ENCODE measurements around the gene XIRP2.

- no peak for TF ChIP-seq POLR2A (IDR thresholded peaks at IDR 0.05; ENCODE audit: low read depth, low read length)
- no peak for TF ChIP-seq POLR2AphosphoS5 (IDR thresholded peaks at IDR 0.05; ENCODE audit: low read depth, low read length)
Measured at GRCh38 chr2:167100506-167100905, 212.2 kb downstream of the XIRP2 start.

All from GM12891 (cell line).